Activated CD4-positive, alpha-beta T cell treated with anti-CD3 and anti-CD28 coated beads for 4 hours (primary cell): Measurements from ENCODE around the gene LRRC17.

Experiments
- DNase-seq, 2 donors: peaks; one replicate each; pipeline ENCODE4 v3.0.0-alpha.2; 2020

The LRRC17 gene

DNA sequence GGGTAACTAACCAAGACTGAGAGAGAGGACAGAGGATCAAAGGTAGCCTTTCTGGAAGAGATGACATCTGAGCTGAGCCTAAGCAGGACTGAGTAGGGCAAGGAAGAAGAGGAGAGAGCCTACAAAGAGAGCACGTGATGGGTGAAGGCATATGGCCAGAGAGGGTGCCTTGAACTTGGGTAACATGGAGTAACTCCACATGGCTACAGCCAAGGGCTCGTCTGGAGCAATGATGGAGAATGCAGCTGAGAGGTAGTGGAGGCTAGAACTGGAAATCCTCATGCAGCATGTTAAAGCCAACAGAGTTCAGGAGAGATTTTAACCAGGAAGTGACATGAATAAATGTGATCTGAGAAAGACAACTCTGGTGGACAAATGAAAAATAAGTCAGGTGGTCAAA, 77.8 kb downstream of the LRRC17 start:
- no peak for DNase-seq

DNA sequence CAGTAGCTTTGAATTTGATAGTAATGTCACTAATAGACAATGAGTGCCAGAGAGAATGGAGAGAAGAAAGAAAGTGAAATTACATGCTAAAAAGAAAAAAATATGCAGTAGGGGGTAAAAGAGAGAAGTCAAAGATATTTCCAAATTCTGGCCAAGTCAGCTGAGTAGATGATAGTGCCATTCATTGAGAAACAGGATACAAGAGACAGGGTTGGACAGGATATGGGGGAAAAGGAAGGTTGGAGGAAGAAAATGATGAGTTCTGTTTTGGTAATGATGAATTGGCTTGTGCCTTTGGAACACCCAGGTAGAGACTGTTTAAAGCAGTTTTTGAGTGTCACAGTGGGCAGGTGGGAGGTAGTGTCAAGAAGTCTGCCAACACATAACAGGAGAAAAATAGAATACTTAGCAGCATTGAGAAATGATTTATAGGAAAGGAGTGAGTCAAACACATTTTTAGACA, 78.3 kb downstream of the LRRC17 start:
- no peak for DNase-seq

DNA sequence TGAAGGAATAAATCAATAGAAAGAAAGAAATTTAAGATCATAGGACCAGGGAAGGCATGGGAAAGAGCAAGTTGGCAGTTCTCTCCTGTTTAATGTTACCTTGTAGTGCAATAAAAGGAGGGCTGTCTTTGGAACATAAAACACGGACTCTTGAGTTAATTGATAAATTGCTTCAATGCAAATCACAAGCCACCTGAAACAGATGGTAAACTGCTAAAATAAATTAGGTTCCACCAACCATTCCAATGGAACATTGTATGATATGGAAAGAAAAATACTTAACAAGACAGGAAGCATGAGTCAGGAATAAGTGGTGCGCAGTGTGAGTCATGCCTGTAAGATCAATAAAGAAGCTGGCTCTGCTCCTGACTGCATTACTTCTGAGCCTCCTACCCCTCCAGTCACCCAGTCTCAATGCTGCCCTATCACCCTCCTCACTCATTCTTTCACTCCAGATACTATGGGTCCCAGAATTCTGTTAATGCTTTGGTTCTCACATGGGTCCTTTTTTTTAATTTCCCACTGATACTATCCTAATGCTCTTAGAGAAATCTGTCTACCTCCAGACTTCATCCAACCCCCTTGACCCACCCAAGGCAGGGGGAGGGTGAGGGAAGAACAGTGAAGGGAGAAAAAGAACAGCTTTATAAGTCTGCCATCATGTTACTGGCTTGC, 78.9 kb downstream of the LRRC17 start:
- no peak for DNase-seq

DNA sequence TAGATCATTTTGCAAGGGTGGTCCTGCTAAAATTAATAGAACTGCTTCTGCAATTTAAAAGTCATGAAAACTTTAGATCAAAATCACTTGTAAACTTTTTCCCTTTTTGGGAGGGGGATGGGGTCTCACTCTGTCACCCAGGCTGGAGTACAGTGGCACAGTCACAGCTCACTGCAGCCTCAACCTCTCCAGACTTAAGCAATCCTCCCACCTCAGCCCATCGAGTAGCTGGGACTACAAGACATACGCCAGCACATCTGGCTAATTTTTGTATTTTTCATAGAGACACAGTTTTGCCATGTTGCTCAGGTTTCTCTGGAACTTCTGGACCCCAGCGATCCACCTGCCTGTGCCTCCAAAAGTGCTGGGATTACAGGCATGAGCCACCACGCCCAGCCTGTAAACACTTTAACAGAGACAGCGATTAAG, 79.7 kb downstream of the LRRC17 start:
- DNase-seq, result no peak

- no peak for DNase-seq
Observed at GRCh38 chr7:102992938-102993717, 80.3 kb downstream of the LRRC17 start.

DNA sequence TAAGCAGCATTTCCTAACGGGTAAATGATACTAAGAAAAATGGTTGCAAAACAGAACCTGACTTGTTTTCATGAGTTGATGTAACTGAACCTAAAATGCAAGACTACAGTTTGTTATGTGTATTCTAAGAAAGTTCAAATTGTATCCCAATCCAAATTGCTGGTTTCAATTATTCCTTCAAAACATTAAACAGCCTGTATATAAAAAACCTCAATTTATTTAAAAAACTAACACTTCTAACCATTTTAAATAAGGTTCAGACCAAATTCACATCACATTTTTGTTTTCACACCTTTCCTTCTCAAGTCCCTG, 80.9 kb downstream of the LRRC17 start:
- DNase-seq, result no peak

- DNase-seq, result no peak
Observed at GRCh38 chr7:102994567-102994966, 81.8 kb downstream of the LRRC17 start.
